PC-3 (cell line): ENCODE data around the gene ADCY3. TPM values are rescaled to one million over a fixed set of nuclear protein-coding genes. Genes with fewer than 3 reads are reported as not detected.

Experiments
- ATAC-seq: fragments of 200-7000 bp; cut with Tn5 transposase; 2 replicates; pipeline ENCODE4 v1.9.1; 2020; ENCODE audit warnings: mild to moderate bottlenecking, moderate library complexity
- BruUV-seq: library from RNA; stranded (reverse); fragments of 400-500 nt; replicated peaks from 2 replicates; lab custom pipeline; 2021; lab: Mats Ljungman, UMichigan
- CTCF ChIA-PET: fragments of 300-600 bp; sonication (Branson Sonifier 250); formaldehyde crosslinking; loops from one replicate; lab custom pipeline; 2022; ENCODE audit warnings: antibody characterized with exemption; lab: Charles Lee
- POLR2A ChIA-PET: fragments of 300-600 bp; sonication (Branson Sonifier 250); formaldehyde crosslinking; loops from one replicate; lab custom pipeline; 2022; ENCODE audit warnings: antibody characterized with exemption; ENCODE audit not compliant: unreplicated experiment; lab: Charles Lee
- DNase-seq: peaks from one replicate; pipeline ENCODE4 v3.0.0-alpha.2; 2015
- H2AFZ ChIP-seq: fragments of 300-600 bp; sonication (generic); 2 replicates; pipeline ENCODE4 v1.6.0; 2016; ENCODE audit warnings: antibody characterized with exemption, low read length
- H3F3A ChIP-seq: fragments of 300-600 bp; sonication (generic); one replicate; pipeline ENCODE4 v1.6.0; 2017; ENCODE audit warnings: antibody characterized with exemption, low read length, control low read depth, mild to moderate bottlenecking; ENCODE audit not compliant: unreplicated experiment
- H3K27ac ChIP-seq: fragments of 300-600 bp; sonication (generic); 2 replicates; pipeline ENCODE4 v1.5.1; 2016; ENCODE audit warnings: mild to moderate bottlenecking, low read length
- H3K27me3 ChIP-seq: fragments of 300-600 bp; sonication (generic); 2 replicates; pipeline ENCODE4 v1.6.1; 2016; ENCODE audit warnings: low read length, mixed read lengths
- H3K36me3 ChIP-seq: fragments of 300-600 bp; sonication (generic); 2 replicates; pipeline ENCODE4 v1.6.1; 2016; ENCODE audit warnings: low read depth, mixed run types, low read length, mixed read lengths
- H3K4me1 ChIP-seq: fragments of 300-600 bp; sonication (generic); 2 replicates; pipeline ENCODE4 v1.5.1; 2016; ENCODE audit warnings: low read length; ENCODE audit not compliant: insufficient read depth
- H3K4me2 ChIP-seq: fragments of 300-600 bp; sonication (generic); 2 replicates; pipeline ENCODE4 v1.6.0; 2016; ENCODE audit warnings: low read length
- H3K4me3 ChIP-seq: fragments of 300-600 bp; sonication (generic); 2 replicates; pipeline ENCODE4 v1.5.1; 2016; ENCODE audit warnings: mild to moderate bottlenecking, low read length, mixed read lengths
- H3K79me2 ChIP-seq: fragments of 300-600 bp; sonication (generic); 2 replicates; pipeline ENCODE4 v1.6.1; 2017; ENCODE audit warnings: low read length, mixed read lengths
- H3K9ac ChIP-seq: fragments of 300-600 bp; sonication (generic); 2 replicates; pipeline ENCODE4 v1.6.0; 2016; ENCODE audit warnings: mild to moderate bottlenecking, low read length
- H3K9me2 ChIP-seq: fragments of 300-600 bp; sonication (generic); replicated peaks from 2 replicates; pipeline ENCODE4 v1.6.1; 2016; ENCODE audit warnings: mixed run types, low read length, mixed read lengths
- H3K9me3 ChIP-seq: fragments of 300-600 bp; sonication (generic); 2 replicates; pipeline ENCODE4 v1.6.1; 2016; ENCODE audit warnings: low read length, mixed read lengths
- H4K20me1 ChIP-seq: fragments of 300-600 bp; sonication (generic); 2 replicates; pipeline ENCODE4 v1.6.1; 2016; ENCODE audit warnings: low read length, mixed read lengths
- CTCF ChIP-seq: fragments of 300-600 bp; sonication (generic); conservative IDR thresholded peaks from 2 replicates; pipeline ENCODE4 v1.5.1; 2017; ENCODE audit warnings: antibody characterized with exemption, low read depth, mild to moderate bottlenecking, low read length
- EZH2 ChIP-seq: fragments of 300-600 bp; sonication (generic); IDR thresholded peaks from one replicate; pipeline ENCODE4 v1.6.1; 2017; ENCODE audit warnings: antibody characterized with exemption, mild to moderate bottlenecking, low read length; ENCODE audit not compliant: unreplicated experiment
- EZH2phosphoT487 ChIP-seq: fragments of 300-600 bp; sonication (generic); IDR thresholded peaks from 2 replicates; pipeline ENCODE4 v1.6.1; 2018; ENCODE audit warnings: mild to moderate bottlenecking, antibody characterized with exemption, low read length, borderline replicate concordance
- intact Hi-C: fragments of 100-400 bp; cut with micrococcal nuclease; formaldehyde crosslinking; loops from 2 replicates; pipeline ENCODE4 v1.9.0; 2023
- total RNA-seq: library from RNA; depleted of rRNA; stranded (reverse); fragments of >200 nt; gene quantifications from 2 replicates; pipeline ENCODE4 v1.2.3, GENCODE V29; 2014

The ADCY3 gene
- total RNA-seq, 1 experiment from 2014 or later: 52.0 TPM

GRCh38 chr2:24887307-24887874, 32.6 kb downstream of the ADCY3 start:
- ATAC-seq (no peak), DNase-seq (no peak)
- no TSS peak for BruUV-seq
- Histone ChIP-seq H3K79me2 (no peaks in the 10 kb centered on the region), H3K4me3 (no peak overlapping the region), H3K27ac (no peak overlapping the region), H2AFZ (no peak overlapping the region), H3K36me3 (no peaks in the 10 kb centered on the region), H4K20me1 (no peaks in the 10 kb centered on the region), H3K9ac (no peak overlapping the region), H3K4me2 (no peak overlapping the region), H3K9me2 (no peaks in the 10 kb centered on the region), H3K4me1 (peaks cover 5% of the 10 kb centered on the region), H3K27me3 (no peaks in the 10 kb centered on the region), H3F3A (no peaks in the 10 kb centered on the region), H3K9me3 (no peaks in the 10 kb centered on the region)
- CTCF ChIA-PET: no interaction called here
- POLR2A ChIA-PET: no interaction called here
- no peak for TF ChIP-seq CTCF
- no peak for TF ChIP-seq EZH2
- no peak for TF ChIP-seq EZH2phosphoT487
- intact Hi-C loops: no loop called here

GRCh38 chr2:24886691-24887304, 33.2 kb downstream of the ADCY3 start:
- Histone ChIP-seq H3F3A (no peaks in the 10 kb centered on the region), H2AFZ (no peak overlapping the region)
- POLR2A ChIA-PET: no interaction called here

More at GRCh38 chr2:24886691-24887304, 33.2 kb downstream of the ADCY3 start:
- Histone ChIP-seq H3K9me3 (no peaks in the 10 kb centered on the region), H3K4me1 (peaks cover 5% of the 10 kb centered on the region), H3K79me2 (no peaks in the 10 kb centered on the region), H4K20me1 (no peaks in the 10 kb centered on the region), H3K4me3 (no peak overlapping the region), H3K9ac (no peak overlapping the region), H3K27me3 (no peaks in the 10 kb centered on the region), H3K27ac (no peak overlapping the region), H3K9me2 (no peaks in the 10 kb centered on the region), H3K4me2 (no peak overlapping the region), H3K36me3 (no peaks in the 10 kb centered on the region)
- CTCF ChIA-PET: no interaction called here
- ATAC-seq (no peak), DNase-seq (no peak)
- intact Hi-C loops: no loop called here
- TF ChIP-seq CTCF (no peak), EZH2phosphoT487 (no peak), EZH2 (no peak)
- BruUV-seq: no TSS peak
